H1 (cell line): ENCODE measurements around the gene FOXN3. TPM values are rescaled to one million over a fixed set of nuclear protein-coding genes. Genes with fewer than 3 reads are reported as not detected.
A peak's percentile ranks its signal among the peaks of the same experiment; 100 is the strongest.

Experiments used
- CTCF ChIA-PET: fragments of 300-600 bp; sonication (Branson Sonifier 250); formaldehyde crosslinking; loops from one replicate; lab custom pipeline; 2021; ENCODE audit not compliant: partially characterized antibody; lab: Charles Lee
- POLR2A ChIA-PET: fragments of 300-600 bp; sonication (Branson Sonifier 250); formaldehyde crosslinking; loops from one replicate; lab custom pipeline; 2021; ENCODE audit warnings: inconsistent platforms; ENCODE audit not compliant: partially characterized antibody; lab: Charles Lee
- DNase-seq, 2 experiments: peaks; one replicate each; pipeline versions ENCODE4 v3.0.0 to v3.0.0-alpha.2; 2010 to 2022; ENCODE audit warnings: low spot score in 2 of 2, low read depth in 1 of 2, mixed read lengths in 1 of 2
- FAIRE-seq: peaks from 2 replicates; lab custom pipeline; 2011; peaks lifted over from hg19 to GRCh38; lab: Jason Lieb, UNC
- H2AFZ ChIP-seq: 2 replicates; pipeline ENCODE4 v1.8.1; 2012; ENCODE audit warnings: low read length, inconsistent platforms
- H2AK5ac ChIP-seq: 2 replicates; pipeline ENCODE4 v1.6.1; 2013; ENCODE audit warnings: low read depth, low read length
- H2BK120ac ChIP-seq: replicated peaks from 2 replicates; pipeline ENCODE3; 2013; ENCODE audit warnings: low read depth, low read length, inconsistent platforms
- H2BK12ac ChIP-seq: 2 replicates; pipeline ENCODE4 v1.6.1; 2013; ENCODE audit warnings: low read depth, low read length
- H2BK15ac ChIP-seq: 2 replicates; pipeline ENCODE4 v1.6.1; 2013; ENCODE audit warnings: low read length
- H2BK20ac ChIP-seq: 2 replicates; pipeline ENCODE4 v1.6.1; 2013; ENCODE audit warnings: low read length
- H2BK5ac ChIP-seq: 2 replicates; pipeline ENCODE4 v1.6.1; 2013; ENCODE audit warnings: low read depth, low read length
- H3K14ac ChIP-seq: 2 replicates; pipeline ENCODE4 v1.6.1; 2013; ENCODE audit warnings: inconsistent platforms; ENCODE audit not compliant: insufficient read length
- H3K18ac ChIP-seq: 2 replicates; pipeline ENCODE4 v1.6.1; 2013; ENCODE audit warnings: low read length; ENCODE audit errors: extremely low read depth
- H3K23ac ChIP-seq: 2 replicates; pipeline ENCODE4 v1.6.1; 2013; ENCODE audit warnings: inconsistent platforms; ENCODE audit not compliant: insufficient read length
- H3K23me2 ChIP-seq: 2 replicates; pipeline ENCODE4 v1.6.1; 2013; ENCODE audit warnings: low read depth, low read length
- H3K27ac ChIP-seq: 2 replicates; pipeline ENCODE4 v1.6.1; 2011; ENCODE audit warnings: low read depth, low read length, inconsistent platforms
- H3K27me3 ChIP-seq, 4 experiments: replicated peaks in 1 of 4; 1 replicate in 1 of 4; 2 replicates in 3 of 4; pipeline versions ENCODE4 v1.6.1 to v1.8.1; 2011 to 2013; ENCODE audit warnings: low read length in 3 of 4, mild to moderate bottlenecking in 3 of 4, inconsistent platforms in 2 of 4, mixed read lengths in 2 of 4, moderate library complexity in 1 of 4; ENCODE audit not compliant: control insufficient read depth in 3 of 4, insufficient read depth in 3 of 4; ENCODE audit errors: extremely low read depth in 1 of 4
- H3K36me3 ChIP-seq, 4 experiments: 2 replicates each; pipeline versions ENCODE4 v1.6.1 to v1.8.1; 2011 to 2013; ENCODE audit warnings: mild to moderate bottlenecking in 4 of 4, low read length in 3 of 4, moderate library complexity in 2 of 4, control low read depth in 1 of 4, inconsistent platforms in 1 of 4; ENCODE audit not compliant: insufficient read depth in 4 of 4, control insufficient read depth in 2 of 4
- H3K4ac ChIP-seq: replicated peaks from 2 replicates; pipeline ENCODE3; 2013; ENCODE audit warnings: low read length, low read depth, mixed read lengths, inconsistent platforms; ENCODE audit not compliant: insufficient read length
- H3K4me1 ChIP-seq, 4 experiments: replicated peaks in 1 of 4; 1 replicate in 1 of 4; 2 replicates in 3 of 4; pipeline versions ENCODE4 v1.6.1 to v1.8.1; 2011 to 2013; ENCODE audit warnings: low read length in 3 of 4, inconsistent platforms in 2 of 4, mixed read lengths in 1 of 4; ENCODE audit not compliant: insufficient read depth in 4 of 4, control insufficient read depth in 3 of 4
- H3K4me2 ChIP-seq, 2 experiments: 2 replicates each; pipeline versions ENCODE4 v1.6.1 to v1.8.1; 2011 to 2013; ENCODE audit warnings: low read depth in 2 of 2, low read length in 2 of 2, control low read depth in 1 of 2, inconsistent platforms in 1 of 2, mild to moderate bottlenecking in 1 of 2; ENCODE audit not compliant: insufficient read depth in 1 of 2
- H3K4me3 ChIP-seq, 4 experiments: fragments of 200-600, 300-600 bp in 1 of 4; sonication (generic), shearing (Covaris generic), sonication (Bioruptor Twin) in 1 of 4; 2 replicates each; pipeline versions ENCODE4 v1.5.1 to v1.8.1; 2011 to 2016; ENCODE audit warnings: low read length in 4 of 4, low read depth in 3 of 4, control low read depth in 2 of 4, inconsistent platforms in 2 of 4, mild to moderate bottlenecking in 2 of 4, mixed read lengths in 1 of 4, moderate library complexity in 1 of 4; ENCODE audit not compliant: insufficient read depth in 2 of 4; ENCODE audit errors: extremely low read depth in 1 of 4
- H3K56ac ChIP-seq: replicated peaks from 2 replicates; pipeline ENCODE3; 2013; ENCODE audit warnings: low read depth, mild to moderate bottlenecking, mixed read lengths, low read length, inconsistent platforms; ENCODE audit not compliant: insufficient read length
- H3K79me1 ChIP-seq: 2 replicates; pipeline ENCODE4 v1.6.1; 2013; ENCODE audit warnings: low read depth, low read length, control low read depth
- H3K79me2 ChIP-seq, 2 experiments: 2 replicates each; pipeline versions ENCODE4 v1.6.1 to v1.8.1; 2012 to 2013; ENCODE audit warnings: low read length in 2 of 2, mild to moderate bottlenecking in 2 of 2, inconsistent platforms in 1 of 2; ENCODE audit not compliant: insufficient read depth in 2 of 2, control insufficient read depth in 1 of 2
- H3K9ac ChIP-seq, 4 experiments: replicated peaks in 1 of 4; 1 replicate in 1 of 4; 2 replicates in 3 of 4; pipeline versions ENCODE4 v1.6.1 to v1.8.1; 2011 to 2013; ENCODE audit warnings: low read depth in 3 of 4, low read length in 3 of 4, control low read depth in 2 of 4, mild to moderate bottlenecking in 2 of 4, moderate library complexity in 2 of 4, inconsistent platforms in 1 of 4; ENCODE audit errors: extremely low read depth in 1 of 4
- H3K9me3 ChIP-seq, 2 experiments: 2 replicates each; pipeline versions ENCODE4 v1.6.1 to v1.8.1; 2012 to 2013; ENCODE audit warnings: mild to moderate bottlenecking in 2 of 2, moderate library complexity in 2 of 2, control low read depth in 1 of 2, inconsistent platforms in 1 of 2, low read depth in 1 of 2, low read length in 1 of 2, mixed read lengths in 1 of 2; ENCODE audit not compliant: insufficient read depth in 2 of 2
- H4K20me1 ChIP-seq, 2 experiments: replicated peaks in 1 of 2; 2 replicates each; pipeline versions ENCODE3 to v1.8.1; 2011 to 2013; ENCODE audit warnings: inconsistent platforms in 2 of 2, low read length in 2 of 2, mild to moderate bottlenecking in 1 of 2; ENCODE audit not compliant: insufficient read depth in 2 of 2, control insufficient read depth in 1 of 2
- H4K5ac ChIP-seq: 2 replicates; pipeline ENCODE4 v1.6.1; 2013; ENCODE audit warnings: low read length, low read depth, mixed read lengths, inconsistent platforms; ENCODE audit not compliant: insufficient read length
- H4K8ac ChIP-seq: 2 replicates; pipeline ENCODE4 v1.8.0; 2013; ENCODE audit warnings: mild to moderate bottlenecking, moderate library complexity, low read length, inconsistent platforms; ENCODE audit not compliant: insufficient read depth; ENCODE audit errors: extremely low read depth
- H4K91ac ChIP-seq: replicated peaks from 2 replicates; pipeline ENCODE3; 2013; ENCODE audit warnings: low read length, mixed read lengths, inconsistent platforms; ENCODE audit not compliant: insufficient read length
- CHD1 ChIP-seq: IDR thresholded peaks from 2 replicates; pipeline ENCODE4 v1.6.1; 2012; ENCODE audit warnings: low read depth, low read length, improper control_type of control experiment
- EP300 ChIP-seq, 2 experiments: IDR thresholded peaks; 1 replicate in 1 of 2; 2 replicates in 1 of 2; pipeline ENCODE4 v1.6.1; 2011 to 2012; ENCODE audit warnings: low read depth in 2 of 2, low read length in 2 of 2, mild to moderate bottlenecking in 2 of 2, borderline replicate concordance in 1 of 2, inconsistent platforms in 1 of 2, moderate library complexity in 1 of 2
- EZH2 ChIP-seq: fragments of 200-600 bp; sonication (generic); IDR thresholded peaks from 2 replicates; pipeline ENCODE4 v1.7.1; 2012; ENCODE audit warnings: low read depth, mild to moderate bottlenecking, moderate library complexity, low read length, inconsistent platforms; ENCODE audit not compliant: severe bottlenecking
- GTF2F1 ChIP-seq: IDR thresholded peaks from 2 replicates; pipeline ENCODE4 v1.6.1; 2012; ENCODE audit warnings: low read depth, low read length, improper control_type of control experiment, borderline replicate concordance
- MAFK ChIP-seq: IDR thresholded peaks from 2 replicates; pipeline ENCODE4 v1.6.1; 2012; ENCODE audit warnings: low read depth, mild to moderate bottlenecking, improper control_type of control experiment, low read length
- NANOG ChIP-seq: IDR thresholded peaks from 2 replicates; pipeline ENCODE4 v1.6.1; 2011; ENCODE audit warnings: low read length, low read depth, mild to moderate bottlenecking, inconsistent platforms; ENCODE audit not compliant: insufficient read depth, poor library complexity, severe bottlenecking
- POLR2A ChIP-seq, 2 experiments: IDR thresholded peaks; 1 replicate in 1 of 2; 2 replicates in 1 of 2; pipeline ENCODE4 v1.6.1; 2011; ENCODE audit warnings: low read depth in 2 of 2, low read length in 2 of 2, mild to moderate bottlenecking in 2 of 2; ENCODE audit errors: control extremely low read depth in 1 of 2
- RBBP5 ChIP-seq: IDR thresholded peaks from 2 replicates; pipeline ENCODE4 v1.7.1; 2012; ENCODE audit warnings: low read depth, mild to moderate bottlenecking, inconsistent platforms, low read length, moderate library complexity, borderline replicate concordance
- RFX5 ChIP-seq: IDR thresholded peaks from 2 replicates; pipeline ENCODE4 v1.6.1; 2011; ENCODE audit warnings: low read depth, low read length, improper control_type of control experiment, borderline replicate concordance
- RXRA ChIP-seq: IDR thresholded peaks from 2 replicates; pipeline ENCODE4 v1.6.1; 2011; ENCODE audit warnings: low read depth, mild to moderate bottlenecking, low read length, moderate library complexity; ENCODE audit not compliant: insufficient read depth
- TAF1 ChIP-seq: IDR thresholded peaks from 2 replicates; pipeline ENCODE4 v1.6.1; 2011; ENCODE audit warnings: mild to moderate bottlenecking, low read depth, low read length
- TCF12 ChIP-seq: IDR thresholded peaks from 2 replicates; pipeline ENCODE4 v1.6.1; 2011; ENCODE audit warnings: low read depth, mild to moderate bottlenecking, low read length
- WGBS, 2 experiments: shearing (Covaris generic) in 1 of 2; methylation state at CpG; one replicate each; pipeline versions ENCODE4 v1.1.6 to v1.1.7; 2013 to 2015; ENCODE audit warnings: low lambda C conversion rate in 2 of 2, mixed read lengths in 2 of 2, inconsistent platforms in 1 of 2, low coverage in 1 of 2, missing lambda C conversion rate in 1 of 2; ENCODE audit not compliant: insufficient replicate concordance in 2 of 2, insufficient coverage in 1 of 2, insufficient read length in 1 of 2; ENCODE audit errors: extremely low coverage in 1 of 2, missing lambda C conversion rate in 1 of 2; 5-methylcytosine and 5-hydroxymethylcytosine counted together
- polyA plus RNA-seq, 7 experiments: library from polyadenylated mRNA; depleted of rRNA in 3 of 7; stranded (reverse) in 5 of 7; unstranded in 2 of 7; fragments of >200 nt in 5 of 7; fragments of 200-250 nt in 2 of 7; gene quantifications; 1 replicate in 5 of 7; 2 replicates in 1 of 7; 4 replicates in 1 of 7; pipeline versions ENCODE4 v1.2.1 to v1.2.3, GENCODE V29; 2011 to 2013; ENCODE audit warnings: missing spikeins in 2 of 7, mixed read lengths in 2 of 7
- total RNA-seq: library from RNA; stranded (reverse); fragmentation: NEBNext Ultra II Directional; extraction: Animal tissue kit (Norgen Biotek cat#: 25700); gene quantifications from 2 replicates; pipeline ENCODE4 v1.2.1, GENCODE V29; 2021

The FOXN3 gene
- total and polyA plus RNA-seq, 2 of the 8 experiments (the other 6 are each of a cell fraction or from before 2014, with no cell fraction given): 52.6 to 178 TPM

DNA sequence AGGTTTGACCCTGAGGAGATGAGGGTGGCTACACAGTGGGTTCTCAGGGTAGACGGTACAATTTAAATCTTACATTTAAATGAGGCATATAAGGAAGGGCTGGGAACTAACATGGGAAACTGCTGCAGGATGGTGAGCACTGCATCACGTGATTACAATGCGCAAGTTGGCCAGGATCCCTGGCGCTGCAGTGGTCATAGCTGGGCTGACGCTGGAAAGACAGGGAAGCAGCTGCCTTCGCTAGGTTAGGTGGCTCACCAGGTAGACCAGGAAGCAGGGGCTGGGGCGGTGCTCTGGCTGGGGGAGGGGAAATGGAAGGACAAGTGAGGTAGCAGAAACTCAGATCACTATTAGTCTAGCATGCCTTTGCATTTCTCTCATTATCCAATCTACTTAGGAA, 149.9 kb downstream of the FOXN3 start:
- H2AFZ ChIP-seq: no peak overlapping the region
- H3K14ac ChIP-seq: no peak overlapping the region
- no peak overlapping the region for H2AK5ac ChIP-seq
- no peak overlapping the region for H2BK12ac ChIP-seq
- no peaks in the 10 kb centered on the region; the same call in 1 of the 2 replicates for H3K23me2 ChIP-seq
- peaks cover 0 to 6% (median 2%) of the 10 kb centered on the region in 4 experiments; a peak in 4 of 8 replicates for H3K36me3 ChIP-seq
- H3K27me3 ChIP-seq: no peaks in the 10 kb centered on the region; a peak in 1 of 7 replicates
- no peak for FAIRE-seq
- H3K9me3 ChIP-seq: no peaks in the 10 kb centered on the region
- no peak overlapping the region for H3K23ac ChIP-seq
- H3K18ac ChIP-seq: no peak overlapping the region
- H3K4me2 ChIP-seq: peak overlapping the region in 1 of 2 experiments; percentile 5; a peak in 1 of 4 replicates
- no peak overlapping the region for H3K27ac ChIP-seq
- no peak overlapping the region for H4K8ac ChIP-seq
- H3K4me1 ChIP-seq: peaks cover 9 to 26% (median 9%) of the 10 kb centered on the region in 4 experiments
- POLR2A ChIA-PET: interaction anchor here (1.5 kb wide), 1 partner anchor 27 kb away, joined by 3 read pairs; no protein-coding TSS in a partner anchor
- no peak overlapping the region for H3K56ac ChIP-seq
- H4K91ac ChIP-seq: peak overlapping the region; percentile 1
- CTCF ChIA-PET: interaction anchor here (1.0 to 1.5 kb wide), 2 partner anchors 14 to 23 kb away, joined by 3 to 6 read pairs; no protein-coding TSS in a partner anchor
- WGBS, 2 experiments: 85% methylated on average over 6 of the region's 7 CpGs; no CpG with 5 or more reads in 1 of the 2 experiments
- peaks cover 14 to 21% of the 10 kb centered on the region in 2 experiments for H4K20me1 ChIP-seq
- no peak overlapping the region for H2BK15ac ChIP-seq
- H2BK20ac ChIP-seq: no peak overlapping the region; the same call in 1 of the 2 replicates
- H3K79me1 ChIP-seq: peaks cover 16% of the 10 kb centered on the region
- H3K79me2 ChIP-seq: peaks cover 14 to 97% of the 10 kb centered on the region in 2 experiments; a peak in 3 of 4 replicates
- H3K4ac ChIP-seq: no peak overlapping the region
- no peak overlapping the region for H4K5ac ChIP-seq
- no peak overlapping the region for H2BK5ac ChIP-seq
- no peak overlapping the region for H3K9ac ChIP-seq
- no peak overlapping the region for H3K4me3 ChIP-seq
- DNase-seq: no peak
- no peak overlapping the region for H2BK120ac ChIP-seq
- TF ChIP-seq EP300 (IDR thresholded peaks at IDR 0.05; ENCODE audit: borderline replicate concordance in 1 of 2, low read depth in 2 of 2, low read length in 2 of 2): no peak
- no peak for TF ChIP-seq TAF1
- TF ChIP-seq RFX5: no peak
- no peak for TF ChIP-seq CHD1
- no peak for TF ChIP-seq POLR2A (IDR thresholded peaks at IDR 0.05; ENCODE audit: control extremely low read depth in 1 of 2, low read depth in 2 of 2, low read length in 2 of 2)
- TF ChIP-seq NANOG: no peak
- no peak for TF ChIP-seq RBBP5
- TF ChIP-seq MAFK: no peak
- TF ChIP-seq RXRA: no peak
- TF ChIP-seq TCF12: no peak
- TF ChIP-seq GTF2F1: no peak
- no peak for TF ChIP-seq EZH2
